Ishikawa (cell line): ENCODE data around the gene EGFL7.

Experiments
- CEBPB ChIP-seq: IDR thresholded peaks from 2 replicates; pipeline ENCODE4 v1.6.1; 2012
- CREB1 ChIP-seq: IDR thresholded peaks from 2 replicates; pipeline ENCODE4 v1.6.1; 2012; ENCODE audit warnings: low read depth
- EGR1 ChIP-seq: IDR thresholded peaks from 2 replicates; pipeline ENCODE4 v1.6.1; 2012
- EP300 ChIP-seq: IDR thresholded peaks from 2 replicates; pipeline ENCODE4 v1.6.1; 2012; ENCODE audit warnings: borderline replicate concordance
- FOXM1 ChIP-seq: IDR thresholded peaks from 2 replicates; pipeline ENCODE4 v1.6.1; 2012; ENCODE audit warnings: low read depth, borderline replicate concordance
- NFIC ChIP-seq: IDR thresholded peaks from 2 replicates; pipeline ENCODE4 v1.6.1; 2012
- RAD21 ChIP-seq: IDR thresholded peaks from 2 replicates; pipeline ENCODE4 v1.6.1; 2012; ENCODE audit warnings: low read depth
- TAF1 ChIP-seq: IDR thresholded peaks from 2 replicates; pipeline ENCODE4 v1.6.1; 2012; ENCODE audit warnings: low read depth, mild to moderate bottlenecking
- TCF12 ChIP-seq: IDR thresholded peaks from 2 replicates; pipeline ENCODE4 v1.6.1; 2012; ENCODE audit warnings: low read depth
- TEAD4 ChIP-seq: IDR thresholded peaks from 2 replicates; pipeline ENCODE4 v1.6.1; 2012
- YY1 ChIP-seq: IDR thresholded peaks from 2 replicates; pipeline ENCODE4 v1.6.1; 2012; ENCODE audit warnings: low read depth
- ZBTB7A ChIP-seq: IDR thresholded peaks from 2 replicates; pipeline ENCODE4 v1.6.1; 2012; ENCODE audit warnings: low read depth
- TF ChIP-seq, protein P1 (sequence below): IDR thresholded peaks from 2 replicates; pipeline ENCODE4 v1.6.1; 2012; ENCODE audit warnings: low read depth, mild to moderate bottlenecking
- TF ChIP-seq, protein P2 (sequence below): IDR thresholded peaks from 2 replicates; pipeline ENCODE4 v1.6.1; 2012
- TF ChIP-seq, protein P3 (sequence below): IDR thresholded peaks from 2 replicates; pipeline ENCODE4 v1.6.1; 2012

EGFL7 gene

DNA sequence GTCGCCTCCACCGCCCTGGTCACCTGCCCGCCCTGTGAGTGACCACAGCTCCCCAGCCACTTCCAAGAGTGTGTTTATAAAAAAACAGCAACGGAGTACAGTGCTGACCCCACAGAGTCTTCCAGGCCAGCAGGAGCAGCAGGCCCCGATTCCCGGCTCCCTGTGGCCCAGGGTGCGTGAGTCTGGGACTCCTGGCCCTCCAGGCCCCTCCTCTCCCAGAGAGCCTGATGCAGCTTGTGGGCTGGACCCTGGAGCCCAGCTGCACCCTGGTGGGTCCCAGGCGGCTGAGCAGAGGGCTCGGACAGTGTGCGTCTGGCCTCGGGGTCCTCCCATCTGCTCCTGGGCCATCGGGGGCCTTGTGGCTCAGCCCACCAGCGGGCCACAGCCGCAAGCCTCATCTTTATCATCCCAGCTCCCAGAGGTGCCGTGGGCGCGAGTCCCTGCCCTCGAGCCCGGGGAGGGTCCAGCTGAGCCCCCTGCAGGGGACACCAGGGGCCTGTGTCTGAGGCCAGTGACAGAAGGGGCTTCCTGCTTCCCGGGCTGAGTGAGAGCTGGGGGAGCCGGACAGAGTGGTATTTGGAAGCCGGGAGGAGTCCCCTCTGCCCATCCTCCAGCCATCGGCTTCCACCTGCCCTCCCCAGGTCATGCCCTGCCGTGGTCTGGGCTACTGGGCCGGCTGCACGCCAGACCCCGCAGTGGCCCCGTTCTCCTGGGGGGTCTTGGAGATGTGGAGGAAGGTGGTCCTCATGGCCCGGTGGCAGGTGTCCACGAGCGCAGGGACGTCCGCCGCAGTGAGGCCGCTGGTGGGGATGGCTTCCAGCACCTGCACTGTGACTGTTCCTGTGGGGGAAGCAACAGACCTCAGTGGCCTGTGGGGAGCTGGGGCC is 10.6 kb downstream of the EGFL7 start:
- TF ChIP-seq, protein P1, sequence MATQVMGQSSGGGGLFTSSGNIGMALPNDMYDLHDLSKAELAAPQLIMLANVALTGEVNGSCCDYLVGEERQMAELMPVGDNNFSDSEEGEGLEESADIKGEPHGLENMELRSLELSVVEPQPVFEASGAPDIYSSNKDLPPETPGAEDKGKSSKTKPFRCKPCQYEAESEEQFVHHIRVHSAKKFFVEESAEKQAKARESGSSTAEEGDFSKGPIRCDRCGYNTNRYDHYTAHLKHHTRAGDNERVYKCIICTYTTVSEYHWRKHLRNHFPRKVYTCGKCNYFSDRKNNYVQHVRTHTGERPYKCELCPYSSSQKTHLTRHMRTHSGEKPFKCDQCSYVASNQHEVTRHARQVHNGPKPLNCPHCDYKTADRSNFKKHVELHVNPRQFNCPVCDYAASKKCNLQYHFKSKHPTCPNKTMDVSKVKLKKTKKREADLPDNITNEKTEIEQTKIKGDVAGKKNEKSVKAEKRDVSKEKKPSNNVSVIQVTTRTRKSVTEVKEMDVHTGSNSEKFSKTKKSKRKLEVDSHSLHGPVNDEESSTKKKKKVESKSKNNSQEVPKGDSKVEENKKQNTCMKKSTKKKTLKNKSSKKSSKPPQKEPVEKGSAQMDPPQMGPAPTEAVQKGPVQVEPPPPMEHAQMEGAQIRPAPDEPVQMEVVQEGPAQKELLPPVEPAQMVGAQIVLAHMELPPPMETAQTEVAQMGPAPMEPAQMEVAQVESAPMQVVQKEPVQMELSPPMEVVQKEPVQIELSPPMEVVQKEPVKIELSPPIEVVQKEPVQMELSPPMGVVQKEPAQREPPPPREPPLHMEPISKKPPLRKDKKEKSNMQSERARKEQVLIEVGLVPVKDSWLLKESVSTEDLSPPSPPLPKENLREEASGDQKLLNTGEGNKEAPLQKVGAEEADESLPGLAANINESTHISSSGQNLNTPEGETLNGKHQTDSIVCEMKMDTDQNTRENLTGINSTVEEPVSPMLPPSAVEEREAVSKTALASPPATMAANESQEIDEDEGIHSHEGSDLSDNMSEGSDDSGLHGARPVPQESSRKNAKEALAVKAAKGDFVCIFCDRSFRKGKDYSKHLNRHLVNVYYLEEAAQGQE = no peak
- TF ChIP-seq, protein P2, sequence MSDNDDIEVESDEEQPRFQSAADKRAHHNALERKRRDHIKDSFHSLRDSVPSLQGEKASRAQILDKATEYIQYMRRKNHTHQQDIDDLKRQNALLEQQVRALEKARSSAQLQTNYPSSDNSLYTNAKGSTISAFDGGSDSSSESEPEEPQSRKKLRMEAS = no peak
- TF ChIP-seq, protein P3, sequence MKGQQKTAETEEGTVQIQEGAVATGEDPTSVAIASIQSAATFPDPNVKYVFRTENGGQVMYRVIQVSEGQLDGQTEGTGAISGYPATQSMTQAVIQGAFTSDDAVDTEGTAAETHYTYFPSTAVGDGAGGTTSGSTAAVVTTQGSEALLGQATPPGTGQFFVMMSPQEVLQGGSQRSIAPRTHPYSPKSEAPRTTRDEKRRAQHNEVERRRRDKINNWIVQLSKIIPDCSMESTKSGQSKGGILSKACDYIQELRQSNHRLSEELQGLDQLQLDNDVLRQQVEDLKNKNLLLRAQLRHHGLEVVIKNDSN = no peak
- TF ChIP-seq TAF1 (no peak), TEAD4 (no peak), ZBTB7A (no peak), FOXM1 (no peak), EGR1 (no peak), RAD21 (no peak), EP300 (no peak), CREB1 (no peak), TCF12 (no peak)

- TF ChIP-seq, protein P2 = no peak
- TF ChIP-seq CREB1 (no peak), CEBPB (no peak), EGR1 (no peak), EP300 (no peak), RAD21 (no peak), TCF12 (no peak), YY1 (no peak)
Measured at GRCh38 chr9:136673975-136674785, 11.5 kb downstream of the EGFL7 start.

- no peak for TF ChIP-seq EGR1
- TF ChIP-seq EP300 = no peak
- TF ChIP-seq, protein P1 = no peak
- no peak for TF ChIP-seq FOXM1
- TF ChIP-seq CREB1 = no peak
- no peak for TF ChIP-seq TAF1
- no peak for TF ChIP-seq TCF12
- no peak for TF ChIP-seq YY1
- no peak for TF ChIP-seq NFIC
- TF ChIP-seq, protein P3 = no peak
- TF ChIP-seq ZBTB7A = no peak
- TF ChIP-seq, protein P2 = no peak
- no peak for TF ChIP-seq CEBPB
- TF ChIP-seq TEAD4 = no peak
- TF ChIP-seq RAD21 = no peak
Measured at GRCh38 chr9:136674786-136675349, 12.2 kb downstream of the EGFL7 start.

- TF ChIP-seq, protein P2 = no peak
- TF ChIP-seq EP300 (no peak), FOXM1 (no peak), CEBPB (no peak), NFIC (no peak), EGR1 (no peak), TCF12 (no peak), TAF1 (no peak), RAD21 (no peak), TEAD4 (no peak), YY1 (no peak), CREB1 (no peak), ZBTB7A (no peak)
- TF ChIP-seq, protein P3 = no peak
- TF ChIP-seq, protein P1 = no peak
Measured at GRCh38 chr9:136675477-136676296, 13.0 kb downstream of the EGFL7 start.
